Stimulated activated CD4-positive, alpha-beta T cell treated with anti-CD3 and anti-CD28 coated beads, Interleukin-1b, Interleukin-23, amount 100 ng/mL, for 48 hours (primary cell): ENCODE results near the gene BNIP5.
"Not testable (repeated sequence)": the region's sequence is repeated elsewhere in the genome, so short reads cannot be mapped to it uniquely, and the experiment has no call there.

Experiments used
- DNase-seq: peaks from one replicate; pipeline ENCODE4 v3.0.0-alpha.2; 2020

The BNIP5 gene

DNA sequence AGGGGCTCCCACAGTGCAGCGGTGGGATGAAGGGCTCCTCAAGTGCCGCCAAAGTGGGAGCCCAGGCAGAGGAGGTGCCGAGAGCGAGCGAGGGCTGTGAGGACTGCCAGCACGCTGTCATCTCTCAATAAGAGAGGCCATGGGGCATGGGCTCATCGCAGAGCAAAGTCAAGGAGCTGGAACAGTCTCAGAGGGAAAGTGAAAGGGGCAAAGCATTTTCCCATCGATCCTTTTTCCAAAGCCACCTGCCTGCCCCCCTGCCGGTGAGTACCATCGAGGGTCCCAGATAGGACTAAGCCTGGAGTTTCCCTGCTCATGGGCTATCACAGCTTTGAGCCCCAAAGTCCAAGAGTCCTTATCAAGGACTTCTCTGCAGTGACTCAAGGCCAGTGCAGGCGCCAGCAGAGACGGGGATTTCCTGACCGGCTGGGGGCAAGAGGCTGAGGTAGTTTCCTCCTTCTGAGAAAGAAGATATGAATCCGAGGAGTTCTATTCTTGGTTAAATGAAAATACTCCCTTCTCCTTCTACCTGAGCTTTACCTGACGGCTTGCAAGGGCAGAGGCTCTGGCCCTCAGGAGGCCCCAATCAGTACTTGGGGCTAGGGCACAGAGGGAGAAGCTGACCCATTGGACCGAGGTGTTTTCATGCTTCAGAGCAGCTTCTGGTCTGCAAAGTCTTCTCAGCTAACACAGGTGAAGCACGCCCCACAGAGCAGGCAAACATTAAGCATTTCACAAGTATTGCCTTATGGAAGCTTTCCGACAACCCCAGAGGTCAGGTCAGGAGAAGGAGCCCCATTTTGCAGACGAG is 28.2 kb upstream of the BNIP5 start:
- no peak for DNase-seq

DNA sequence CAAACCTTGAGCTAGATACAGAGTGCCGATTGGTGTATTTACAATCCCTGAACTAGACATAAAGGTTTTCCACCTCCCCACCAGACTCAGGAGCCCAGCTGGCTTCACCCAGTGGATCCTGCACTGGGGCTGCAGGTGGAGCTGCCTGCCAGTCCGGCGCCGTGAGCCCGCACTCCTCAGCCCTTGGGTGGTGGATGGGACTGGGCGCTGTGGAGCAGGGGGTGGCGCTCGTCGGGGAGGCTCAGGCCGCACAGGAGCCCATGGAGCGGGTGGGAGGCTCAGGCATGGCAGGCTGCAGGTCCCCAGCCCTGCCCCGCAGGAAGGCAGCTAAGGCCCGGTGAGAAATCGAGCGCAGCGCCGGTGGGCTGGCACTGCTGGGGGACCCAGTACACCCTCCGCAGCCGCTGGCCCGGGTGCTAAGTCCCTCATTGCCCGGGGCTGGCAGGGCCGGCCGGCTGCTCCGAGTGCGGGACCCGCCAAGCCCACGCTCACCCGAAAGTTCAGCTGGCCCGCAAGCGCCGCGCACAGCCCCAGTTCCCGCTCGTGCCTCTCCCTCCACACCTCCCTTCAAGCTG is 27.5 kb upstream of the BNIP5 start:
- not testable (repeated sequence) for DNase-seq

DNA sequence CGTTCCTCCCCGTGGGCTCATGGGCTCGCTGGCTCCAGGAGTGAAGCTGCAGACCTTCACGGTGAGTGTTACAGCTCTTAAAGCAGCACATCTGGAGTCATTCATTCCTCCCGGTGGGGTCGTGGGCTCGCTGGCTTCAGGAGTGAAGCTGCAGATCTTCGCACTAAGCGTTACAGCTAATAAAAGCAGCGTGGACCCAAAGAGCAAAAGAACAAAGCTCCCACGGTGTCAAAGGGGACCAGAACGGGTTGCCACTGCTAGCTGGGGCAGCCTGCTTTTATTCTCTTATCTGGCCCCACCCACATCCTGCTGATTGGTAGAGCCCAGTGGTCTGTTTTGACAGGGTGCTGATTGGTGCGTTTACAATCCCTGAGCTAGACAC is 26.7 kb upstream of the BNIP5 start:
- not testable (repeated sequence) for DNase-seq

GRCh38 chr6:36362551-36363370 is 26.1 kb upstream of the BNIP5 start:
- no peak for DNase-seq

DNA sequence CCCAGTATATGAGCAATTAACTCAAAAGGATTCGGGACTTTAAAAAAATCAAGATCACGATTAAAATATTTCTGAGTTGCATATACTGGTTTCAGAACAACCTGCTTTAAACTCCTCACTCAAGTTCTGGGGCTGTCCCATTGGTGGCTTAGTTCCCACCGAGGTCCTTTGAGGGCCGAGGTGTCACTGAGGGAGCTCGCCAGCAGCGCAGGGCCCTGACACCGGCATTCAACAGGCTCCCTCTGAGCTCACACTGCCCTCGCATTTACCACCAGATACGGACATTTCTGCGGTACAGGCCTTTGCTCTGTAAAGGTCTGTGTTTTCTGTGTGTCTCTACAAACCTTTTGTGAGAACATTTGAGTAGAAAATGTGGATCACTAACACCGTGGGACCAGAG is 24.4 kb upstream of the BNIP5 start:
- no peak for DNase-seq

- peak; percentile 73 for DNase-seq
Observed at GRCh38 chr6:36360241-36361054, 23.8 kb upstream of the BNIP5 start.

- no peak for DNase-seq
Observed at GRCh38 chr6:36358226-36358915, 21.7 kb upstream of the BNIP5 start.

DNA sequence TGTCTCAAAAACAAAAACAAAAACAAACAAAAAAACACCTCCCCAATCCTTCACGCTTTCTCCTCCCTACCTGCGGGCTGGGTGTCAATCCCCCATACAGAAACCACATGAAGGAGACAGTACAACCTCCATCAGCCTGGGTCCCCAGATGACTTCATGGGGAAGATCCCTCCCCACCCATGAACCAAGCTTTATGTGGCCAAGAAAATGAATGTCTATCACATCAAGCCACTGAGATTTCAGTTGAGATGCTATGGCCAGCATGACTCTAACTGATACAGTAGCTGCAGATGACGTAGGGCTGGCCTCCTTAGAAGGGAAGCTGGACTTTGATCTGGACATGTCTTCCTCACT is 21.2 kb upstream of the BNIP5 start:
- no peak for DNase-seq

GRCh38 chr6:36355819-36356218 is 19.1 kb upstream of the BNIP5 start:
- no peak for DNase-seq

DNA sequence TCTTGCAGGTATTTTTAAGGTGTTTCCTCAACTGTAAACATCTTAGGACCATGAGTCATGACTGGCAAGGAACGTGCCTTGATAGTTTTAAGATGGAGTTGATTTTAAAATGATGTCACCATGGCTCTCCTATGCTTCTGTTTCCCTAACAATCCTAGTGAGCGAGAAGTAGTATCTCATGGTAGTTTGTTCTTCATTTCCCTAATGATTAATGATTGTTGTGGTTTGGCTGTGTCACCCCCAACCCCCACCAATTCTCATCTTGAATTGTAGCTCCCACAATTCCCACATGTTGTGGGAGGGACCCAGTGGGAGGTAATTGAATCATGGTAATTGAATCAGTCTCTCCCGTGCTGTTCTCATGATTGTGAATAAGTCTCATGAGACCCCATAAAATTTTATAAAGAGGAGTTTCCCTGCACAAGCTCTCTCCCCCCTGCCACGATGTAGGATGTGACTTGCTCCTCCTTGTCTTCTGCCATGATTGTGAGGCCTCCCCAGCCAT is 16.8 kb upstream of the BNIP5 start:
- DNase-seq = no peak

DNA sequence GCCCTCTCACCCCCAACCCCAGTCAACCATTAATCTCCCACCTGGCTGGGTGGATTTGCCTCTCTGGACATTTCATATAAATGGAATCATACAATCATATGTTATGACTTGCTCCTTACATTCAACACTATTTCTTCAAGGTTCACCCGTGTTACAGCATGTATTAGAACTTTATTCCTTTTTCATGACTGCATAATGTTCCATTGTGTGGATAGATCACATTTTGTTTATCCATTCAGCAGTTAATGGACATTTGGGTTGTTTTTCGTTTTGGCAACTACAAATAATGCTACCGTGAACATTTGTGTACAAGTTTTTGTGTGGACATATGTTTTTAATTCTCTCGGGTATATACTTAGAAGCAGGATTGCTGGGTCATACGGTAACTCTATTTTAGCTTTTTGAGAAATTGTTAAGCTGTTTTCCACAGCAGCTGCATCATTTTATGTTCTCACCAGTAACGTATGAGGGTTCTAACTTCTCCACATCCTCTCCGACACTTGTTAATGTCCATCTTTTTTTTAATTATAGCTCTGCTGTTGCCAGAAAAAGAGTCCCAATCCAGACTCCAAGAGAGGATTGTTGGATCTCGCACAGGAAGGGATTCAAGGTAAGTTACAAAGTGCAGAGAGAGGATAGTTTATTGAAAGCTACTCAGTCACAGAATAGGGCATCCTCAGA is 15.9 kb upstream of the BNIP5 start:
- DNase-seq = no peak

GRCh38 chr6:36350681-36351571 is 14.2 kb upstream of the BNIP5 start:
- DNase-seq = no peak

DNA sequence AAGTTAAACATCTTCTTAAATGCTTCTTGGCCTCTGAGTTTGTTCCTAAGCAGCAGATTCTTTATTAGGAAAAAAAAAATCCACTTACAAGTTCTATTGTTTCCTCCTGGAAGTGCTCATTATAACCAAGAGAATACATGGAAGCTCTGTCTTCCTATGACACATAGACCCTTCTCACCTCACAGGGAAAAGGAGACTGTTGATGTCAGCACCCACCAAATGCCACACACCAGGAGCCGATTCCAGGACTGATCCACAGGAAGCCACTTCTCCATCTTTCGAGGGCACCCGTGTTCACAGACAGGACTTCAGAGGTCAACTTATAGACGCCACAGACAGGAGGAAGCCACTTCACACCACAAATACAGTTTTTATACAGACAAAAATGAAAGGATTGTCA is 13.4 kb upstream of the BNIP5 start:
- no peak for DNase-seq

- no peak for DNase-seq
Observed at GRCh38 chr6:36349240-36349639, 12.6 kb upstream of the BNIP5 start.

GRCh38 chr6:36347621-36348020 is 10.9 kb upstream of the BNIP5 start:
- no peak for DNase-seq

- DNase-seq = no peak
Observed at GRCh38 chr6:36346486-36347273, 10.0 kb upstream of the BNIP5 start.

GRCh38 chr6:36345681-36346466 is 9.2 kb upstream of the BNIP5 start:
- no peak for DNase-seq

DNA sequence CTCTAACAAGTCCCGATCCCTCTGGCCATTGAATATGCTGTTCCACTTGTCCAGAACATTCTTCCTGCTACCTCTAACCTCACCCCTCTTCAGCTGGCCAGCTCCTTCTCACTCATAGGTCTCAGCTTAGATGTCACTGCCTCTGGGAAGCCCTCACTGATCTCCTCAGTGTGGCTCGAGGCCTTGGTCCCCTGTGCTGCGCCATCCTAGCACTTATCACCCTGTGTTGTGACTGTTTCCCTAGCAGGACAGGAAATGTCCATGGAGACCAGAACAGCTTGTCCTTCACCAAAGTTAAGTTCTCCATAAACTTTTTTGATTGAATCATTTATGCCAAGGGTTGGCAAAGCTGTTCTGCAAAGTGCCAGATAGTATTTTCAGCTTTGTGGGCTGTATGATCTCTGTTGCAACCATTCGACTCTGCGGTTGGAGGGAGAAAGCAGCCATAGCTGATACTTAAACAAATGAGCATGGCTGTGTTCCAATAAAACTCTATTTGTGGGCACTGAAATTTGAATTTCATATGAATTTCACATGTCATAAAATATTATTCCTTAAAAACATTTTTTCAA is 6.5 kb upstream of the BNIP5 start:
- DNase-seq = no peak
